Right lobe of liver (tissue), 4 donors: ENCODE measurements around the gene VASN.

Experiments
- POLR2A ChIP-seq: fragments of 450-650 bp; IDR thresholded peaks from one replicate; pipeline ENCODE4 v1.6.1; 2017; ENCODE audit warnings: antibody characterized with exemption, mild to moderate bottlenecking
- TF ChIP-seq, protein P1 (sequence below), 4 donors: fragments of 200-600 bp in 3 of 4; fragments of 450-650 bp in 1 of 4; IDR thresholded peaks; one replicate each; pipeline versions ENCODE4 v1.5.1 to v1.8.0; 2016 to 2022; ENCODE audit warnings: antibody characterized with exemption in 4 of 4, mild to moderate bottlenecking in 2 of 4
- donor health status: DM: no; HTN: no; CAD: no.
- donor health status: DM: no; HTN: no; CAD: no.
- donor health status: DM: no; HTN: yes; CAD: no.

DNA sequence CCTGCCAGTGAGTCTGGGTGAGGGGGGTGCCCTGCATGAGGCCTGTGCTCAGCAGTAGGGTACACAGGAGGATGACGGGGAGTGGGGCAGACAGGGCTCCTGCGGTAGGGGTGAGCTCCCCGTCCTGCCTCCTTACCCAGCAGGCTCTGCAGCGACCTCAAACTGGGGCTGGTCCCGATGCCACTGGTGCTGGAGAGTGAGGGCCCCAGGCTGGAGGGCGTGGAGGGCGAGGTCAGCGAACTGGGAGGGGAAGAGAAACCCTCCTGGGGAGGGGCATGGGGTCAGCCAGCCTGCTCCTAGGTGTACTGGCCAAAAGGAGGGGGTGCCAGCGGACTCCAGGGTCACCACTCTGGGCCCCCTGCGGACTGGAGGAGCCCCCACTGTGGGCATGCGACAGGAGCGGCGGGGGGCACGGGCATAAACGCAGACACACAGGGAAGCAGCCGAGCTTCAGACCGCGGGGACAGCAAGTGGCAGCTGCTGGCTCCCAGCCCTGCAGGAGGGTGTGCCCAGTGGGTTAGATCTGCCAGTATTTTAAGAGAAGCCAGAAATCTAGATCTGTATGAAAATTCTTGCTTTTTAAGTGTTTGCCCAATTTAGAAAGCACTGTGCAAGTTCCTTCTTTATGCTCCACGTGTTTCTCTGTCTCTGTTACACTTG, 9.0 kb upstream of the VASN start:
- no peak for TF ChIP-seq POLR2A
- TF ChIP-seq, protein P1, sequence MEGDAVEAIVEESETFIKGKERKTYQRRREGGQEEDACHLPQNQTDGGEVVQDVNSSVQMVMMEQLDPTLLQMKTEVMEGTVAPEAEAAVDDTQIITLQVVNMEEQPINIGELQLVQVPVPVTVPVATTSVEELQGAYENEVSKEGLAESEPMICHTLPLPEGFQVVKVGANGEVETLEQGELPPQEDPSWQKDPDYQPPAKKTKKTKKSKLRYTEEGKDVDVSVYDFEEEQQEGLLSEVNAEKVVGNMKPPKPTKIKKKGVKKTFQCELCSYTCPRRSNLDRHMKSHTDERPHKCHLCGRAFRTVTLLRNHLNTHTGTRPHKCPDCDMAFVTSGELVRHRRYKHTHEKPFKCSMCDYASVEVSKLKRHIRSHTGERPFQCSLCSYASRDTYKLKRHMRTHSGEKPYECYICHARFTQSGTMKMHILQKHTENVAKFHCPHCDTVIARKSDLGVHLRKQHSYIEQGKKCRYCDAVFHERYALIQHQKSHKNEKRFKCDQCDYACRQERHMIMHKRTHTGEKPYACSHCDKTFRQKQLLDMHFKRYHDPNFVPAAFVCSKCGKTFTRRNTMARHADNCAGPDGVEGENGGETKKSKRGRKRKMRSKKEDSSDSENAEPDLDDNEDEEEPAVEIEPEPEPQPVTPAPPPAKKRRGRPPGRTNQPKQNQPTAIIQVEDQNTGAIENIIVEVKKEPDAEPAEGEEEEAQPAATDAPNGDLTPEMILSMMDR (IDR thresholded peaks at IDR 0.05), result no peak
